ENCODE measurements around the gene CHSY1. TPM values are rescaled to one million over a fixed set of nuclear protein-coding genes. Genes with fewer than 3 reads are reported as not detected.
A peak's percentile ranks its signal among the peaks of the same experiment; 100 is the strongest.

CHSY1 gene
- total and polyA plus RNA-seq, 10 of the 15 experiments (the other 5 are each of a cell fraction or from before 2014, with no cell fraction given), result 1.4 to 31.2 (median 10.5) TPM

DNA sequence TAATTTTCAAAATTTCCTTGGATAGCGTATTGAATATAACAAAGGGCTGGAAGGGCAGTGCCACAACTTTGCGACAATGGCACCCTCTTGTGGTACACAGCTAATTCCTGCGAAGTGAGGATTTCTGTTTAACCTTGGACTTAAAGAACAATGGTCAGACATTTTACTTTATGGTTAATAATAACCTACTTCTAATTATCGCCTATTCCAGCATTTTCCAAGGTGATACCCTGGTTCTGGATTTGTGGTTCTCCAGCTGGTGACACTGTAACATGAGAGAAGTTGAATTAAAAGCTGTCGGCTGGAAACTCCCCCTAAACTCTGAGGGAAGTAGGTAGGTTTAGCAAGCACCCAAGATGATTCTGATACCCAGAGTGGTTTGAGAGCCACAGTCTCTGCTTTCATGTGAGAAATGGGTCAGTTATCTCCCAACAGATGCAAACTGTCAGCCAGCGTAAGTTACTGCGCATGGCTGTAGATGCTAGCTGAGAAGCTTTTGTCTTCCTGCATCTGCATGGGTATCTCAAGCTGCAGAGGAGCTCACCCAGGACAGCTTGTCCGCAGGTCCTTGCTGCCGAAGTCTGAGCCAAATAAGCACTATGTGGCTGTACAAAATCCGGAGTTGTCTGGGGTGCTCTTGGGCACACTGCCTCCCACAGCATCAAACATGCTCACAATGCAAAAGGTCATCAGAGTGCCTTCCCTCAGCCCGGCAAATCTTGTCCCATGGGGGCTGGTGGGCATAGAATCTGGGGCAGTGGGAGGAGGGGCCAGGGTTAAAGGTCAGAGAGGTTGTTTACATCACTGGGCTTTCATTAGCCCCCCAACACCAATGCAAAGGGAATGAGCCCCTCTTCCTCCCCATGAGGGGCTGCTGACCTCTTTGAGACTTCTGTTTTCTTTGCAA lies 6.6 kb upstream of the CHSY1 start (continued):
- TF ChIP-seq ATF2 (IDR thresholded peaks at IDR 0.05; ENCODE audit: low read length), result no peak
- TF ChIP-seq RB1 (IDR thresholded peaks at IDR 0.05; ENCODE audit: borderline replicate concordance), result 0 out of 2 replicates have a peak, but pooled peaks have one; percentile 13
- no peak for TF ChIP-seq IRF4 (IDR thresholded peaks at IDR 0.05; ENCODE audit: low read depth, low read length)
- peak; percentile 97 for TF ChIP-seq RAD21 (IDR thresholded peaks at IDR 0.05; ENCODE audit: insufficient read depth, low read depth, low read length)
- no peak for TF ChIP-seq ZNF217 (IDR thresholded peaks at IDR 0.05)
- no peak for TF ChIP-seq NRF1 (conservative IDR thresholded peaks at IDR 0.05; ENCODE audit: low read depth, low read length)
- no peak for TF ChIP-seq BHLHE40 (IDR thresholded peaks at IDR 0.05; ENCODE audit: borderline replicate concordance in 1 of 2, low read depth in 2 of 2, low read length in 1 of 2)
- TF ChIP-seq CEBPZ (IDR thresholded peaks at IDR 0.05; ENCODE audit: low read depth, low read length), result no peak
- TF ChIP-seq ATF3 (IDR thresholded peaks at IDR 0.05; ENCODE audit: borderline replicate concordance, extremely low read depth, low read depth, low read length), result no peak
- TF ChIP-seq ZNF384 (IDR thresholded peaks at IDR 0.05; ENCODE audit: borderline replicate concordance, low read depth, low read length), result no peak
- no peak for TF ChIP-seq HSF1 (IDR thresholded peaks at IDR 0.05; ENCODE audit: low read depth, low read length)
- TF ChIP-seq EED (IDR thresholded peaks at IDR 0.05; ENCODE audit: low read depth), result no peak
- TF ChIP-seq NBN (IDR thresholded peaks at IDR 0.05), result peak; percentile 57; the same call in 1 of the 2 replicates
- no peak for TF ChIP-seq RELA (IDR thresholded peaks at IDR 0.05; ENCODE audit: borderline replicate concordance, partially characterized antibody)
- TF ChIP-seq YY1 (IDR thresholded peaks at IDR 0.05; ENCODE audit: low read depth, low read length), result peak; percentile 78; the same call in 1 of the 2 replicates
- TF ChIP-seq RUNX3 (IDR thresholded peaks at IDR 0.05; ENCODE audit: low read length), result peak; percentile 26; the same call in 1 of the 2 replicates
- TF ChIP-seq IKZF2 (IDR thresholded peaks at IDR 0.05), result peak; percentile 9 to 49; a peak in 1 of 4 replicates
- no peak; the same call in 1 of the 2 replicates for TF ChIP-seq SMARCA5 (IDR thresholded peaks at IDR 0.05)
- TF ChIP-seq POLR2AphosphoS5 (IDR thresholded peaks at IDR 0.05; ENCODE audit: low read length), result no peak

Data from GM12878 (cell line).